Fibroblast of upper back skin (primary cell): ENCODE results near the gene HMGN4.

Experiments
- DNase-seq: peaks from one replicate; pipeline ENCODE4 v3.0.0-alpha.2; 2013

Gene HMGN4

DNA sequence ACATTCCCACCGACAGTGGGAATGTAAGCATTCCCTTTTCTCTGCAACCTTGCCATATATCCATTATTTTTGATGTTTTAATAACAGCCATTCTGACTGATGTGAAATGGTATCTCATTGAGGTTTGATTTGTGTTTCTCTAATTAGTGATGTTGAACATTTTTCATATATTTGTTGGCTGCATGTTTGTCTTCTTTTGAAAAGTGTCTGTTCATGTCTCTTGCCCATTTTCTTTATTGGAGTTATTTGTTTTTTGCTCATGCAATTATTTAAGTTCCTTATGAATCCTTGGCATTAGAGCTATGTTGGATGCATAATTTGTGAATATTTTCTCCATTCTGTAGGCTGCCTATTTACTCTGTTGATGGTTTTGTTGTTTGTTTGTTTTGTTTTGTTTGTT, 40.6 kb downstream of the HMGN4 start:
- no peak for DNase-seq

DNA sequence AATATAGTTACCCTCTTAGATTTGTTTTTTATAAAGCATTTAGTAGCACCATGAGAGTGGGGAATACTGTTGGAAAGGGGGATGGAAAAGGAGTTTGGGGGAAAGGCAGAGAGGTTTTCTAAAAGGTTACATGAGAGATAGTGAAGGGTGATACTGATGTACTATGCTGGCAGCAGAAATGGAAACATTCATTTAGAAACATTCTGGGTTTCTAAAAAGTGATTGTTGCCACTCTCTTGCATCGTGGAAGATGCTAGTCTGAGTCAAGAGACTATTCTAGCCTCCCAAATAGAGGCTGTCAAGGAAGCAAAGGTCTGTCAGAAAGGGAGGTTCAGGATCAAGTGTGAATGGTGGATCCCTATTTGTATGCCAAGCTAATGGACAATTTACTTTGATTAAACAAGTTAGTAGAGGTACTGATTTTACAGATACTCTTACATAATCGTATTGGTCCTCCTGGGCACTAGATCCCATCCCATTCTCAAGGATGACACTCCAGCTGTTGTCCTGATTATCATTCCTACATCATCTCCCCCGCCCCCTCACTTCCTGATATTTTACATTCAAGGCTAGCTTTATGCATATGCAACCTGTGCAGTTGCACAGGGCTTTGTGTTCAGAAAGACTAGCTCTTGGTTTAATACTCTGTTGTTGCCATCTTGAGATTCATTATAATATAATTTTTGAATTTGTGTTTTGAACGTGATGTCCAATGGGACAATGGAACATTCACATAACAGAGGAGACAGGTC, 43.2 kb downstream of the HMGN4 start:
- no peak for DNase-seq

DNA sequence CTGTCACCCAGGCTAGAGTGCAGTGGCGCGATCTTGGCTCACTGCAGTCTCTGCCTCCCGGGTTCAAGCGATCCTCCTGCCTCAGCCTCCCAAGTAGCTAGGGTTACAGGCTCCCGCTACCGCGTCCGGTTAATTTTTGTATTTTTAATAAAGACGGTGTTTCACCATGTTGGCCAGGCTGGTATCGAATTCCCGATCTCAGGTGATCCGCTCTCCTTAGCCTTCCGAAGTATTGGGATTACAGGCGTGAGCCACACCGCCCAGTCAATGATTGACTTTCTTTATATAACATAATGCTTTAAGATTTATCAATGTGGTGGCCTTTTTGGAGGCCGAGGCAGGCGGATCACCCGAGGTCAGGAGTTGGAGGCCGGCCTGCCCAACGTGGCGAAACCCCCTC, 50.8 kb downstream of the HMGN4 start:
- no peak for DNase-seq

DNA sequence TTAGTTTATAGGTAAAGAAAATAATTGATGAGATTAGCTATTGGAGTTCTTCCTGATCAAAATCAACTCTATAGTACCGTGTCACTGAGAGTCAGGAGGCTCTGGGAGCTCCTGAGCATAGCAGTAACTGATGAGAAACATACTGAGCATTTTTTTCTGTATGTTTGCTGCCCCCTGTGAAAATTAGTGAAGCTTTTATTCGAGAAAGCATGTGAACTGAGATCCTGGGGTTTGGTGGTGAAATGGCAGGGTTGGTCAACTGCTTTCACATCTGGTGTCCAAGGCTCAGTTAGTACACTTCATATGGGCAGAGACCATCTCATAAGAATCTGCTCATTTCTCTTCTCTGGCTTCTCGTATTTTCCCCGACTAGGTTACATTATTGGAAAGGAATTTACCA, 54.5 kb downstream of the HMGN4 start:
- no peak for DNase-seq

DNA sequence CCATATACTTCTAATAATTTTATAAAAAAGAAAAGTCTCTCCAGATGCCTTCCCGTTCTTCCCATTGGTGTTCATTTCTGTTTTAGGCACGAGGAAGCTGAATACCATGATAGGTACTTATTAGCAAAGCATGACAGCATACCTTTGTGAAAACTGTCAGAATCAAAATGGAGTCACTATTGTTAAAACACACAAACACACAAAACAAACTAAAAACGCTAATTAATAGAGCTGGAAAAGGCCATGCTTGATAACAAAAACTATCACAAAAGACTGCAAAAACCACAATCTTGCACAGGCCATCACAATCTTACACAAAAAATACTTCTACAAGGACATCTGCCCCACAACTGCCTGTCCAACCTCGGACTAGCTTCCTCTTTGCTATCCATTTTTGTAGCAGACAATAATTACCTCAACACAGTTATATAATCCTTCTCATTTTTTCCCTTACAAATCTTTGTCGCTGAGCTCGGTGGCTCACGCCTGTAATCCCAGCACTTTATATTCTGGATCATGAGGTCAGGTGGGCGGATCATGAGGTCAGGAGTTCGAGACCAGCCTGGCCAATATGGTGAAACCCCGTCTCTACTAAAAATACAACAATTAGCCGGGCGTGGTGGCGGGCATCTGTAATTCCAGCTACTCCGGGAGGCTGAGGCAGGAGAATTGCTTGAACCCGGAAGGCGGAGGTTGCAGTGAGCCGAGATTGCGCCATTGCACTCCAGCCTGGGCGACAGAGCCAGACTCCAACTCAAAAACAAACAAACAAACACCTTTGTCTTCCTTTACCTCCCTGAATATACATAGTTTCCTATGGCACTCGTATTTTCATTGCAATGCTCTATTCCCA, 55.3 kb downstream of the HMGN4 start:
- no peak for DNase-seq

DNA sequence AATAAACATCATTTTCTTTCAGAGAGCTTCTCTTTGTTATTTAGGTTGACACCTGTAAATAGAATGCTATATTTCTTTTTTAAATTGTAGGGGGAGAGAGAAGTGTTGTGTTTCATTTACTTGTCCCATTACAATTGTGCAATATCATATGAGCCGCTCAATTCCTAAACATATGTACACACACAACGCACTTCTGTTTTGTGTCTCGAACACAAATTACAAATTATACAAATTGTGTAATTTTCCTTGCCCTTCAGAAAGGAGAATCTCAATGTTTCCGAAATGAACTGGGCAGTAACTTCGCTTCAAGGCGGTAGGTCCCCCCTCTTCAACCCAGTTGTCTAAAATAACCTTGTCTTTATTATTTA, 55.9 kb downstream of the HMGN4 start:
- no peak for DNase-seq

DNA sequence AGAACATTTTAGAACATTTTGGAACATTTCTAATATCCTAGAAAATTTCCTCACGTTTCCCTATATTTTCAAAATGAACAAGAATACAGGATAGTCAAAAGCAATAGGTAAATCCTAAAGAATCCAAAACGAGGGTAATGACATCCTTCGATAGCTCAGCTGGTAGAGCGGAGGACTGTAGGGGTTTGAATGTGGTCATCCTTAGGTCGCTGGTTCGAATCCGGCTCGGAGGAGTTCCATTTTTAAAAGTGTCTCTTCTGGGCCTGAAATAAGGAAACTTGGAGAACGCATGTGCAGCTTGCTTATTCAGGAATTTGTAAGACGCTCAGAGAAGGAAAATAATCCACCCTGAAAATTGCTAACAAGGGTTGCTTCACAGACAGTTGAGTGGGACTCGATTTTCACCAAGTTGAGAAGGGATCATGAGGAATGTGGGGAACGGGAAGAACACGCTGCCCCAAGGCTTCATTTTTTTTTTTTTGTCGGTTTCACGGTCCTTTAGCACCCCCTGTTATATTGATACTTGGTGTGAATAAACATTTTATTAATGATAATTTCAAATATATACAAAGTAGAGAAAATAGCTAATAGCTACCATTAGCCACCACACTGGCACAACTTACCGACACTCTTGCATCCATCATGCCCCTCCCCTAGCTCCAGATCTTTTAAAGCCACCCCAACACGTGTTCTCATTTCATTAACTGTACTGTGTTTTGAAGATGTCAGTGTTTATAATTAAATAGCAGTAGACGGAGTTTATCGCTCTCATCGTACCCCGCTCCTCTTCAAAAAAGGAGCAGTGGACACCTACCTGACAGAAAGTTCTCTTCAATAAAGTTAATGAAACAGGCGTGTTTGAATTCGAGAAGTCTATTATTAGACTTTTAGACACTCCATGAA, 56.8 kb downstream of the HMGN4 start:
- DNase-seq, result peak; percentile 79

DNA sequence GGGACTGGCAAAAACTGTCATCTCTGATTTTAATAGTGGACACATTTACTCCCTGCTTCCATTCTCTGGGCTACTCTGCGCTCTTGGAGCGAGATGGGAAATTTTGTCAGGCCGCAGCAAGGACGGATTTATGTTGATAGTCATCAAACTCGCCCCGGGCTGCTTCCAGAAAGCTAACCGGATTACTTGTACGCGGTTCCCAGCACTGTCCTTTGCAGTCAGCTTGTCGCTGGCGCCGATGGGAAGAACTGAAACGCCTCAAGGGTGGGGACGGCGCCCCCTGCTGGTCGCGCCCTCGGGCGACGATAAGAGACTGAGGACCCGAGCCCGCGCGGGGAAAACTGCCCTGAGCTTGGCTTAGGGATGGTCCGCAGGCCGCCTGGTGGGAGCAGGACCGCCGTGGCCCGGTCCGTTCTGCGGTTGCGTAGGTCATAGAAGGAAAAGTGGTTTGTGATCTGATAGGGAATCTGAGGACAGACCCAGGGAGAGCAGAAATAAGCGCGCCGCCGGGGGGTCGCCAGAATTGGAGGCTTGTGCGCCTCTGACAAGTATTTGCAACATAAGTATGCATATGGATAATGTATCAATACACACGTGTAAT, 57.6 kb downstream of the HMGN4 start:
- DNase-seq, result peak; percentile 85
